Activated B cell treated with CpG ODN at 0.5 μM for 24 hours (primary cell): ENCODE results near the gene FAM177B. TPM values are rescaled to one million over a fixed set of nuclear protein-coding genes. Genes with fewer than 3 reads are reported as not detected.

ENCODE experiments used
- ATAC-seq: fragments of 200-7000 bp; cut with Tn5 transposase; one replicate; pipeline ENCODE4 v1.10.0; 2021; ENCODE audit warnings: low read depth, mild to moderate bottlenecking, moderate library complexity
- CTCF ChIA-PET: fragments of 350-600 bp; sonication (Branson Sonifier 250); formaldehyde crosslinking; loops from one replicate; lab custom pipeline; 2021; ENCODE audit warnings: antibody characterized with exemption; lab: Charles Lee
- POLR2A ChIA-PET: fragments of 350-600 bp; sonication (Branson Sonifier 250); formaldehyde crosslinking; loops from one replicate; lab custom pipeline; 2021; ENCODE audit warnings: antibody characterized with exemption; lab: Charles Lee
- DNase-seq: peaks from one replicate; pipeline ENCODE4 v3.0.0; 2022
- H3K27ac Mint-ChIP-seq: one replicate; pipeline ENCODE4 v1.8.0; 2020; ENCODE audit warnings: mixed read lengths
- H3K27me3 Mint-ChIP-seq: one replicate; pipeline ENCODE4 v1.8.0; 2021; ENCODE audit warnings: mixed read lengths
- H3K36me3 Mint-ChIP-seq: one replicate; pipeline ENCODE4 v1.8.0; 2021; ENCODE audit warnings: low read depth, mixed read lengths
- H3K4me1 Mint-ChIP-seq: one replicate; pipeline ENCODE4 v1.8.0; 2021; ENCODE audit warnings: mixed read lengths
- H3K4me3 Mint-ChIP-seq: one replicate; pipeline ENCODE4 v1.8.0; 2020; ENCODE audit warnings: mild to moderate bottlenecking, mixed read lengths
- H3K9me3 Mint-ChIP-seq: one replicate; pipeline ENCODE4 v1.8.0; 2020; ENCODE audit warnings: mixed read lengths
- intact Hi-C: fragments of 100-400 bp; cut with micrococcal nuclease; formaldehyde crosslinking; loops from one replicate; pipeline ENCODE4 v1.15.1; 2024
- total RNA-seq: library from RNA; stranded (reverse); gene quantifications from 2 replicates; pipeline ENCODE4 v1.2.3, GENCODE V29; 2022
- TF ChIP-seq, protein P1 (sequence below): fragments of 200-600 bp; IDR thresholded peaks from one replicate; pipeline ENCODE4 v1.8.0; 2022; ENCODE audit warnings: antibody characterized with exemption, mild to moderate bottlenecking

Gene FAM177B
- total RNA-seq, 1 donor from 2014 or later, result 3.5 TPM

DNA sequence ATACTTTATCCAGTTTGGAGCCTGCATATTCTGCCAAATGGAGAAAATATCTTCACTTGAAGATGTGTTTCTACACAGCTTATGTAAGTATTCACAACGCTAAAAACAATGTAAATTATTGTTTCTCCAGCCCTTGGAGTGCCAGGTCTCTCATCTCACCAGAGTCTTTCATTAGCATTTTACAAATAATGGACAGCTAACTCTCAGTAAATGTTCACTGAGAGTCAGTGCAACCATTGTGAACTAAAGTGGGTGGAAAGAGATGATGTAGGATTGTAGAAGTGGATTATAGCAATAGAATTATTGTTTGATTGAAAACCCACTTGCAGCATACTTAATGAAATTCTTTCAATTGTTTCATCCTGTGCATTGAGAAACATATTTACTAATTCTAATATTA, 8.3 kb upstream of the FAM177B start:
- ChIA-PET POLR2A (interaction anchor here (1.0 to 3.2 kb wide), 2 partner anchors 15 to 85 kb away, joined by 4 to 16 read pairs; partner anchors contain the start of genes AIDA and BROX), CTCF (interaction anchor here (0.7 to 1.1 kb wide), 2 partner anchors 10 to 361 kb away, joined by 3 read pairs; no protein-coding TSS in a partner anchor)
- intact Hi-C loops, result no loop called here
- no peak overlapping the region for H3K27ac Mint-ChIP-seq
- TF ChIP-seq, protein P1, sequence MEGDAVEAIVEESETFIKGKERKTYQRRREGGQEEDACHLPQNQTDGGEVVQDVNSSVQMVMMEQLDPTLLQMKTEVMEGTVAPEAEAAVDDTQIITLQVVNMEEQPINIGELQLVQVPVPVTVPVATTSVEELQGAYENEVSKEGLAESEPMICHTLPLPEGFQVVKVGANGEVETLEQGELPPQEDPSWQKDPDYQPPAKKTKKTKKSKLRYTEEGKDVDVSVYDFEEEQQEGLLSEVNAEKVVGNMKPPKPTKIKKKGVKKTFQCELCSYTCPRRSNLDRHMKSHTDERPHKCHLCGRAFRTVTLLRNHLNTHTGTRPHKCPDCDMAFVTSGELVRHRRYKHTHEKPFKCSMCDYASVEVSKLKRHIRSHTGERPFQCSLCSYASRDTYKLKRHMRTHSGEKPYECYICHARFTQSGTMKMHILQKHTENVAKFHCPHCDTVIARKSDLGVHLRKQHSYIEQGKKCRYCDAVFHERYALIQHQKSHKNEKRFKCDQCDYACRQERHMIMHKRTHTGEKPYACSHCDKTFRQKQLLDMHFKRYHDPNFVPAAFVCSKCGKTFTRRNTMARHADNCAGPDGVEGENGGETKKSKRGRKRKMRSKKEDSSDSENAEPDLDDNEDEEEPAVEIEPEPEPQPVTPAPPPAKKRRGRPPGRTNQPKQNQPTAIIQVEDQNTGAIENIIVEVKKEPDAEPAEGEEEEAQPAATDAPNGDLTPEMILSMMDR, result no peak
- no peak for DNase-seq
- peaks cover 47% of the 10 kb centered on the region for H3K4me1 Mint-ChIP-seq
- peaks cover 83% of the 10 kb centered on the region for H3K36me3 Mint-ChIP-seq
- H3K27me3 Mint-ChIP-seq, result no peaks in the 10 kb centered on the region
- ATAC-seq, result no peak
- H3K4me3 Mint-ChIP-seq, result no peak overlapping the region
- H3K9me3 Mint-ChIP-seq, result no peaks in the 10 kb centered on the region

DNA sequence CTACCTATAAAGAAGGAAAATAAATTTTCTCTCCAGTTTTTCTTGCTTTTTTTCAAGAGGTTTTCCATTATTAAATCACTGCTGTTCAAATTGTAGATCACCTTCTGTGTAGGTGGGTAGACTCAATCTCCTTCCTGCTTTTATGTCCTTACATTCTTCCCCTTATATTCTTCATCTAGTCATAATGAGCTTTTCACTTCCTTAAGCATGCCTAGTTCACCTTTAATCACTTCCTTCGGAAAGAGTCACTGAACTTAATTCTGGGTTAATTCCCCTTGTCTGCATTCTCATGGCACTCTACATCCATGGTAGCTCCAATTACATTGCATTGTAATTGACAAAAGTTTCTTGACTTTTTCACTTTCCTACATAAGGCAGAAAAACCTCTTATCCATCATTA, 6.1 kb upstream of the FAM177B start:
- ChIA-PET CTCF (interaction anchor here (1.4 kb wide), 1 partner anchor 18 kb away, joined by 3 read pairs; no protein-coding TSS in a partner anchor), POLR2A (interaction anchor here (1.6 to 6.3 kb wide), 3 partner anchors 19 to 87 kb away, joined by 9 to 127 read pairs (median 16); partner anchors contain the start of genes AIDA and BROX)
- Mint-ChIP-seq H3K4me3 (peak overlapping the region; percentile 56), H3K27me3 (no peaks in the 10 kb centered on the region), H3K4me1 (peaks cover 64% of the 10 kb centered on the region), H3K36me3 (peaks cover 80% of the 10 kb centered on the region), H3K9me3 (no peaks in the 10 kb centered on the region), H3K27ac (peak overlapping the region; percentile 73)
- intact Hi-C loops, result loop anchor here (5.0 kb wide), 1 partner anchor 89 kb away; no protein-coding TSS in a partner anchor
- TF ChIP-seq, protein P1, result no peak
- DNase-seq (no peak), ATAC-seq (peak; percentile 10)

DNA sequence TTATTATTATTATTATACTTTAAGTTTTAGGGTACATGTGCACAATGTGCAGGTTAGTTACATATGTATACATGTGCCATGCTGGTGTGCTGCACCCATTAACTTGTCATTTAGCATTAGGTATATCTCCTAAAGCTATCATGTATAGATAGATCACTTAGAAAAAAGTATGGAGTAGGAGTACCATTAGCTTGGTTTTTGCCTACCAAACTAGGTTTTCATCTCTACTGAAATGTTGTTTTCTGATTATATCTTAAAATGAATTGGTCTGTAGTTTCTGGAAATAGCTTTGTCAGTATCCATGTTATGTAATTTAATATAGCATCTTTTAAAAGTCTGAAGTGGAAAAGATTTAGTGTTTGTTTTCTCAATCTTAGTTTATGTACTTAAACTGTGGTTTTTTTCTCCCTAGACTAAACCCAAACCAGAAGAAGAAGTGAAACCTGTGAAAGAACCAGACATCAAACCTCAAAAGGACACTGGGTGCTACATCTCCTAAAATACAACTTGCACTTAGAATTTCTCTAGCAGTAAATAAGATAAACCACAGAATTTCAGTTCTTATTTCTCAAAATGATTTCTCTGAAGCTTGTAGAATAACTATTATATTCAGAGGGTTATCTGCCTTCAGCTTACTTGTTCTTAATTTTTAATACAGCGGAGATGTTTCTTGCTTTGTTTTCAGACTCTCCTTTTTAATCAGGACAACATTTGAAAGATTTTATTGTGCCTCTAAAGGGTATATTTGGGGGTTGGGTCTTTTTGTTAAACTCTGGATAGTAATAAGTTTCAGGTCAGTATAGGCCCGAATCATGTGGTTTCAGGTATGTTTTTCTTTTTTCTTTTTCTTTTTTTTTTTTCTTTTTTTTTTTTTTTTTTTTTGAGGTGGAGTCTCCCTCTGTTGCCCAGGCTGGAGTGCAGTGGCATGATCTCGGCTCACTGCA, 4.5 kb upstream of the FAM177B start:
- DNase-seq, result no peak
- Mint-ChIP-seq H3K4me3 (peak overlapping the region; percentile 77), H3K9me3 (no peaks in the 10 kb centered on the region), H3K36me3 (peaks cover 63% of the 10 kb centered on the region), H3K4me1 (peaks cover 64% of the 10 kb centered on the region), H3K27ac (peak overlapping the region; percentile 95), H3K27me3 (no peaks in the 10 kb centered on the region)
- TF ChIP-seq, protein P1, result no peak
- POLR2A ChIA-PET, result interaction anchor here (0.6 to 6.3 kb wide), 11 partner anchors 11 to 1855 kb away, joined by 3 to 127 read pairs (median 7); partner anchors contain the start of genes AIDA and BROX
- intact Hi-C loops, result loop anchor here (1.0 to 5.0 kb wide), 5 partner anchors 18 to 349 kb away; no protein-coding TSS in a partner anchor
- peak; percentile 88 for ATAC-seq
- CTCF ChIA-PET, result interaction anchor here (1.0 to 1.4 kb wide), 5 partner anchors 12 to 98 kb away, joined by 3 to 4 read pairs (median 3); no protein-coding TSS in a partner anchor

DNA sequence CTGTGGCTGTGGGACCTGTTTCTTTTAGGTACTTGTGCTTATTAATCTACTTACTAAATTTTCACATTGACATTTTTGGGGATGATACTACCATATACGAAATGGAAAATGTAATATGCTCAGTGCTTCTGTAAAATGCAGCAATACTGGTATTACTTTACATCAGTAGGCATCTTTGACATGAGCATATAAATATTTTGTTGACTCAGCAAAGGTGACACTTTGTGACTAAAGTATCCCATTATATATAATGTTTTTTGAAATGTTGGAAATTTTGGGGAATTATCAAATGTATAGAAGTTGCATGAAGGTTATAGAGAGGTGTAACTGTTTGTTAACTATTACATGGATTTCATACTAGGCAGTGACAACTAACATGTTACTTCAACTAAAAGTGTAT, 2.3 kb upstream of the FAM177B start:
- ATAC-seq (no peak), DNase-seq (no peak)
- ChIA-PET POLR2A (interaction anchor here (3.8 to 6.3 kb wide), 2 partner anchors 16 to 23 kb away, joined by 16 to 127 read pairs; partner anchors contain the start of genes AIDA and BROX), CTCF (no interaction called here)
- TF ChIP-seq, protein P1, result no peak
- H3K4me3 Mint-ChIP-seq, result peak overlapping the region; percentile 17
- H3K36me3 Mint-ChIP-seq, result peaks cover 43% of the 10 kb centered on the region
- H3K4me1 Mint-ChIP-seq, result peaks cover 54% of the 10 kb centered on the region
- no peaks in the 10 kb centered on the region for H3K27me3 Mint-ChIP-seq
- intact Hi-C loops, result loop anchor here (5.0 kb wide), 1 partner anchor 92 kb away; no protein-coding TSS in a partner anchor
- peak overlapping the region; percentile 77 for H3K27ac Mint-ChIP-seq
- no peaks in the 10 kb centered on the region for H3K9me3 Mint-ChIP-seq
